Suppressor macrophage (primary cell): ENCODE measurements around the gene GGA2.
"Not testable (repeated sequence)": the region's sequence is repeated elsewhere in the genome, so short reads cannot be mapped to it uniquely, and the experiment has no call there.

Experiments used
- DNase-seq, 4 experiments: peaks; one replicate each; pipeline ENCODE4 v3.0.0-alpha.2; 2020 to 2022
- total RNA-seq, 17 experiments: gene quantifications; one replicate each; lab custom pipeline; 2026; ENCODE audit warnings: mixed read lengths in 6 of 17, inconsistent platforms in 3 of 17; lab: John Stamatoyannopoulos, UW

Gene GGA2
- total RNA-seq: 13.3 to 158 (median 89.4) reads per million in 17 experiments

- peak; percentile 84 to 93 (median 88) for DNase-seq
Observed at GRCh38 chr16:23510164-23510914, at the start of gene GGA2. Gene GGA2, minus strand, starts transcription at chr16:23510494. Its CDS starts 83 bp downstream, at chr16:23510411.

GRCh38 chr16:23557779-23558702, 47.7 kb upstream of the GGA2 start:
- DNase-seq: peak in 2 of 4 experiments; percentile 40 to 69

GRCh38 chr16:23556881-23557778, 46.8 kb upstream of the GGA2 start, which contains the start of the genes EARS2 and UBFD1:
Gene EARS2, minus strand, starts transcription at chr16:23557350. Its CDS starts 7 bp downstream, at chr16:23557343.
Gene UBFD1, plus strand, starts transcription at chr16:23557727. Its CDS starts 16 bp downstream, at chr16:23557743.
- DNase-seq: peak; percentile 98 to 99 (median 99)

- no peak for DNase-seq
Observed at GRCh38 chr16:23554536-23554935, 44.2 kb upstream of the GGA2 start.

GRCh38 chr16:23552161-23552560, 41.9 kb upstream of the GGA2 start:
- DNase-seq: no peak

GRCh38 chr16:23549938-23550337, 39.6 kb upstream of the GGA2 start:
- no peak for DNase-seq

GRCh38 chr16:23544436-23544835, 34.1 kb upstream of the GGA2 start:
- no peak for DNase-seq

- DNase-seq: not testable (repeated sequence)
Observed at GRCh38 chr16:23540817-23541178, 30.5 kb upstream of the GGA2 start.

GRCh38 chr16:23539984-23540816, 29.9 kb upstream of the GGA2 start:
- no peak for DNase-seq

- no peak for DNase-seq
Observed at GRCh38 chr16:23538919-23539278, 28.6 kb upstream of the GGA2 start.

- no peak for DNase-seq
Observed at GRCh38 chr16:23537390-23537789, 27.1 kb upstream of the GGA2 start.

- DNase-seq: no peak
Observed at GRCh38 chr16:23535901-23536300, 25.6 kb upstream of the GGA2 start.

- no peak for DNase-seq
Observed at GRCh38 chr16:23534868-23535860, 24.9 kb upstream of the GGA2 start.

- no peak for DNase-seq
Observed at GRCh38 chr16:23532448-23532847, 22.2 kb upstream of the GGA2 start.

GRCh38 chr16:23530062-23530461, 19.8 kb upstream of the GGA2 start:
- no peak for DNase-seq

GRCh38 chr16:23528644-23529310, 18.5 kb upstream of the GGA2 start:
- peak; percentile 41 to 70 (median 64) for DNase-seq

GRCh38 chr16:23527961-23528643, 17.8 kb upstream of the GGA2 start:
- no peak for DNase-seq

- no peak for DNase-seq
Observed at GRCh38 chr16:23524886-23525285, 14.6 kb upstream of the GGA2 start.

- peak in 1 of 4 experiments; percentile 16 for DNase-seq
Observed at GRCh38 chr16:23523876-23524385, 13.6 kb upstream of the GGA2 start.
